Jurkat, Clone E6-1 (cell line): ENCODE results near the gene TRAF3.
"Not testable (repeated sequence)": the region's sequence is repeated elsewhere in the genome, so short reads cannot be mapped to it uniquely, and the experiment has no call there.

Source experiments
- DNase-seq: peaks from one replicate; pipeline ENCODE4 v3.0.0-alpha.2; 2011; ENCODE audit warnings: low read depth, low spot score
- H3K4me3 ChIP-seq: 2 replicates; pipeline ENCODE4 v1.5.1; 2011; ENCODE audit warnings: mild to moderate bottlenecking, low read length, control low read depth, moderate library complexity

The TRAF3 gene

DNA sequence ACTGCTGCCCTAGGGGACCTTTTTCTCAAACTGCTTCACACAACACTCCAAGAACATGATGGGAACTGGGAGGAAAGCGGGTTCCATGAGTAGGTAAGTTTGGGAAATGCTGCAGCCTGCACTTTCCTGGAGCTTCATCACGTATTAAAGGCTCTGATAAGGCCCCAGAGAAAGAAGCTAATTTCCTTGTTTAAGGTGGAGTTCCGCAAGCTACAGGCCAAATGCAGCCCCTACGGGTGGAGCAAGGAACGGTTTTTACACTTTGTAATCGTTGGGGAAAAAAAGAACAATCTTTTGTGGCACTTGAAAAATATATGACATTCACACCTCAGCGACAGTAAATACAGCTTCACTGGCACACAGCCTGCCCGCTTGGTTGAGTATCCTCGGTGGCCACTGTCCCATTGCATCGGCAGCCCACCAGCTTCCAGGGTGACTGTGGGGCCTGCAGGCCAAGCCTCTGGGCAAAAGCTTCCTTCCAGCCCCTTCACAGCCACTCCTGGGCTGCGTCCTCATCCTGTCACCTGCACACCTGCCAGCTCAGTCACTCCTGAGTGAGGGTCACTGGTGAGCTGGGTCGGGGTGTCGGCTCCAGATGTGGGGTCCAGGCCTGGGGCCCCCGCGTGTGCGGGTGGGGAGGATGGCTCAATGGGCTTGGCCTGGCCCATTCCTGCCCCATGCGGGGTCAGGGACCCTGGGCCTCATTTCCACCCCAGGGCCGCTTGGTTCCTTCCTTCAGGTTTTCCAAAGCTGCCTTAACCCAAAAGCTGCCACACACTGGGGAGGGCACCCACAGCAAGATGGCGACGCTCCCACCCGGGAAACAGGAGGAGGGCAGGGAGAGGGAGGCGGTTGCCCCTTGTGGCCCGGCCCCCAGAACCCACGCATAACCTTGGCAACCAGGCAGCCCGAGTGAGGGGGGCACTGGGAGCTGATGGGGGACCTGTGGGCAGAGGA lies 147.7 kb downstream of the TRAF3 start:
- H3K4me3 ChIP-seq, result no peak overlapping the region
- no peak for DNase-seq

DNA sequence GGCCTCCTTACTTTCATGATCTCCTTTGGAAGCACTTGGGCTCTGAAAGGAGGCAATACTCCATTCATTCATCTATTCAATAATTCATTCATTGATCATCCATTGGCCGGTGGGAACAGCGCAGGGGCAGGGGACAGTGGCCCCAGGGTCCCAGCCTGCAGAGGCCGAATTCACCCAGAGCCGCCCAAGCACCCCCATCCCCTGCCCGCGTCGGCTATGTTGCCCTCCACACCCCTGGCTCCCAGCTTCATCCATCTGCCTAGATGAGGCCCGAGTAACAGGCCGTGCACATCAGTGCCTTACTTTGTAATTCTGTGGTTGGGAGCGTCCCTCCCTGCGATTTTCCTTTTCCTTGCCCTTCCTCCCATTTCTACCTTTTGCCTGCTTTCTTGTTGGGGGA lies 148.4 kb downstream of the TRAF3 start:
- DNase-seq, result no peak

DNA sequence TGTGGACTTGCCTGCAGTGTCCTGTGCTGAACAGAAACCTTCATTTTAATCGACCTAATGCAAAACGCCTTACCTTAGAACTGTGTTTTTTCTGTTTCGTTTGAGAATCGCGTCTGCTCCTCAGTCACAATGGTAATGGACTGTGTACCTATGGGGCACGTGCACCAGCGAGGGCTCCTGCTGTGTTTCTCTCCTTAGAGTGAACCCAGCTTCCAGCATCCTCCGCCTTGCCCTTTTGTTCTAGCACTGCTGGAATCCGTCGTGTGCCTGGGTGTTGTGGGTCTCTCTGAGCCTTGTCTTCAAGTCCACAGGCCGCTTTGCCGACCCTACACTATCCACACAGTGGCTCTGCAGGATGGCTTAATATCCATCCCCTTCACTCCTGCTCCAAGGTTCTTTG lies 148.9 kb downstream of the TRAF3 start:
- no peak for DNase-seq
- H3K4me3 ChIP-seq, result no peak overlapping the region

More for the DNA sequence above, 148.4 kb downstream of the TRAF3 start:
- no peak overlapping the region for H3K4me3 ChIP-seq

DNA sequence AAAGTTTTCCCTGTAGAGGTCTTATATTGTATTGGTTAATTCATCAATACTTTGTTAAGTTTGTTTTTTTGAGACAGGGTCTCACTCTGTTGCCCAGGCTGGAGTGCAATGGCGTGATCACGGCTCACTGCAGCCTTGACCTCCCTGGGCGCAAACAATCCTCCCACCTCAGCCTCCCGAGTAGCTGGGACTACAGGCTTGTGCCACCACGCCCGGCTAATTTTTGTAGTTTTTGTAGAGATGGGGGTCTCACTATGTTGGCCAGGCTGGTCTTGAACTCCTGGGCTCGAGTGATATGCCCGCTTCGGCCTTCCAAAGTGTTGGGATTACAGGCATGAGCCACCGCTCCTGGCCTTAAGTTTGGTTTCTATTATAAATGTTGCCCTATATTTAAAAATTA lies 149.6 kb downstream of the TRAF3 start:
- not testable (repeated sequence) for DNase-seq, H3K4me3 ChIP-seq

DNA sequence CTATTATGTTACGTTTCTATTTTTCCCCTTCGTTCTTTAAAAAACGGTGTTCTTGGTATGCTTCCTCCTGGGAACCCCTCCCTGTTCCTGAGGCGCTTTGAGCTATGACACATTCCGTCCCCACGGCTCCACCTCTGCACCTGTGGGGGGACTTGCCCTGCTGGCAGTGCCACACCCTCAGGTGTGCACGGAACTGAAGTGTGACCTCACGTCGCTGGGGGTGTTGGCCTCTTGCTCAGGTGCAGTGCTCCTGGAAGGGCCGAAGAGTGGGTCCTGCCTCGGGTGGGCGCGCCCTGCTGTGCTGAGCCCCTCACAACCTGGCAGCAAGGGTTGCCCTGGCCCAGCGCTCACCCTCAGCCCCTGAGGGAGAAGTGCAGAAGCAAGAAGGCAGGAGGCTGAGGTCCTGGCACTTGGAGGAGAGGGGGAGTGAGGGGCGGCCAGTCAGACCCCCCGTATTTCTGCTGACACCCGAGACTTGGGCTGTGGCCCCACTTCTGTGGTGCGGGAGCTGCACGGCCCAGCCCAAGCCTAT lies 150.2 kb downstream of the TRAF3 start:
- no peak overlapping the region for H3K4me3 ChIP-seq
- no peak for DNase-seq

DNA sequence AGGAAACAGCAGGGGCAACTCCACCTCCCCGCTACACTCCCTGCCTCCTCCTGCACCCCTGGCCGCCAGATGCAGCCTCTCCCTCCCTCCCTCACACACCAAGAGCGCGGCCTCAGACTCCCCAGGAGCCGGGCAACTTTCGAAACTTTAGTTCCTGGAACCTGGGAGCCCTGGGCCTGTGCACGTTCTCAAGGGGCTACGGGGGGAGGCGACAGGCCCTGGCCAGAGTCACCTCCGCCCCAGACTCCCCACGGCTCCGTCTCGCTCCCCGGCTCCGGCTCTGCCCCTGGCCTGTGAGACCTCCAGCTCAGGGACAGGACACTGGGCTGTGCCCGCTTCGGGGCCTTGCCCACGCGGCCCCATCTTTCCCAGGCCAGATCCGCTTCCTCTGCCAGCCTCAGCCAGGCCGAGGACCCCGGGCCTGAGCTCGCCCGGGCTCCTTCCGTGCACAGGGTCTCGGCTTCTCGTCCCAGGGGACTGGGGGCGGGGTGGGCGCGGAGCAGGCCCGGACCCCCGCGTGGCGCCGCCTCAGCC lies 150.7 kb downstream of the TRAF3 start:
- DNase-seq, result no peak
- peak overlapping the region; percentile 54 for H3K4me3 ChIP-seq

DNA sequence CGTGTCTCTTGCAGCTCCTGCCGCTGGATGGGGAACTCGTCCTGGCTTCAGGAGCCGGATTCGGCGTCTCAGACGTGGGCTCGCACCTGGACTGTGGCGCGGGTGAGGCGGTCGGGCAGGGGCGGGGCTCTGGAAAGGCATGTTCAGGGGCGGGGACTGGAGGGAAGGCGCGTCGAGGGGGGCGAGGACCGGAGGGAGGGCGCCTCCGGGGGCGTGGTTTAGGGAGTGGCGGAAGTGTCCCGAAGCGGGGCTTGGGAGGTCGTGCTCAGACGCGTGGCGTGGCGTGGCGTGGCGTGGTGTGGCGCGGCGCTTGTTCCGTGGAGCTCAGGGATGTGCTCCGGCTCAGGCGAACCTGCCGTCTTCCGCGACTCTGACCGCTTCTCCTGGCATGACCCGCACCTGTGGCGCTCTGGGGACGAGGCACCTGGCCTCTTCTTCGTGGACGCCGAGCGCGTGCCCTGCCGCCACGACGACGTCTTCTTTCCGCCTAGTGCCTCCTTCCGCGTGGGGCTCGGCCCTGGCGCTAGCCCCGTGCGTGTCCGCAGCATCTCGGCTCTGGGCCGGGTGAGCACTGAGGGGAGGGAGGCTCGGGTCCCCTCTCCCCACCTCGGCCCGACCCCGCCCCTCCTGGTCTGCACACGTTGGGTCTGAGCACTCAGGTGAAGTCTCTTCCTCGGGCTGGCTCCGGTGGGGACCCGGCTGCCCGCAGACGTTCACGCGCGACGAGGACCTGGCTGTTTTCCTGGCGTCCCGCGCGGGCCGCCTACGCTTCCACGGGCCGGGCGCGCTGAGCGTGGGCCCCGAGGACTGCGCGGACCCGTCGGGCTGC lies 151.4 kb downstream of the TRAF3 start:
- peak overlapping the region; percentile 54 for H3K4me3 ChIP-seq
- DNase-seq, result peak; percentile 76

DNA sequence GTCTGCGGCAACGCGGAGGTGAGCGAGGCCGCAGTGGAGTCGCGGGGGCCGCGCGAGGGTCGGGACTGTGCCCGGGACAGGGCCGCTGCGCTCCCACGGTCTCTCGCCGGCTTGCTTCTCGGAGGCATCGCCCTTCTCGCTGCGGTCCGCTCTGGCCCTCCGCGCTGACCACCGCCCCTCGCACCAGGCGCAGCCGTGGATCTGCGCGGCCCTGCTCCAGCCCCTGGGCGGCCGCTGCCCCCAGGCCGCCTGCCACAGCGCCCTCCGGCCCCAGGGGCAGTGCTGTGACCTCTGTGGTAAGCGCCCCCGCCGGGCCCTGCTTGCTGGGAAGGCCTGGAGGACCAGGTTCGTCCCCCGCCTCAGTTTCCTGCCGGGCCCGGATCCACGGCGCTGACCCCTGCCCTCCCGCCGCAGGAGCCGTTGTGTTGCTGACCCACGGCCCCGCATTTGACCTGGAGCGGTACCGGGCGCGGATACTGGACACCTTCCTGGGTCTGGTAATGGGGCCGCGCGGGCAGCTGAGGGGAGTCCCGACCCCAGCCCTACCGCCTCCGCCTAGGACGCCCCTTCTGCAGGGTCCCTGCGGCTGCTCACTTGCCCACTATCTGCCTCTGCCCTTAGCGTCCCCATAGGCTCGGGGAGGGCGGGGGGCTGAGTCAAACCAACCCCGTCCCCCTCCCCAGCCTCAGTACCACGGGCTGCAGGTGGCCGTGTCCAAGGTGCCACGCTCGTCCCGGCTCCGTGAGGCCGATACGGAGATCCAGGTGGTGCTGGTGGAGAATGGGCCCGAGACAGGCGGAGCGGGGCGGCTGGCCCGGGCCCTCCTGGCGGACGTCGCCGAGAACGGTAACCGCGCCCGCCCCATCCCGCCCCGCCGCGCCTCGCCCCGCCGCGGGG lies 152.2 kb downstream of the TRAF3 start:
- DNase-seq, result no peak
- no peak overlapping the region for H3K4me3 ChIP-seq

DNA sequence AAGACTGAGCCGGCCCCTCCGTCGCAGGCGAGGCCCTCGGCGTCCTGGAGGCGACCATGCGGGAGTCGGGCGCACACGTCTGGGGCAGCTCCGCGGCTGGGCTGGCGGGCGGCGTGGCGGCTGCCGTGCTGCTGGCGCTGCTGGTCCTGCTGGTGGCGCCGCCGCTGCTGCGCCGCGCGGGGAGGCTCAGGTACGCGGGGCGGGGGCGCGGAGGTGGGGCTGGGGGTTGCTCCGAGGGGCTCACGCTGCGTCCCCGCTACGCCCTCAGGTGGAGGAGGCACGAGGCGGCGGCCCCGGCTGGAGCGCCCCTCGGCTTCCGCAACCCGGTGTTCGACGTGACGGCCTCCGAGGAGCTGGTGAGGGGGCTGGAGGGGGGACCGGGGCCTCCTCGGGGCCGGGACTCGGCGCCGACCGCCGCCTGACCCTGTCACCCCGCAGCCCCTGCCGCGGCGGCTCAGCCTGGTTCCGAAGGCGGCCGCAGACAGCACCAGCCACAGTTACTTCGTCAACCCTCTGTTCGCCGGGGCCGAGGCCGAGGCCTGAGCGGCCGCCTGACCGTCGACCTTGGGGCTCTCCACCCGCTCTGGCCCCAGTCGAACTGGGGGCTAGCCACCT lies 153.0 kb downstream of the TRAF3 start:
- no peak overlapping the region for H3K4me3 ChIP-seq
- no peak for DNase-seq

DNA sequence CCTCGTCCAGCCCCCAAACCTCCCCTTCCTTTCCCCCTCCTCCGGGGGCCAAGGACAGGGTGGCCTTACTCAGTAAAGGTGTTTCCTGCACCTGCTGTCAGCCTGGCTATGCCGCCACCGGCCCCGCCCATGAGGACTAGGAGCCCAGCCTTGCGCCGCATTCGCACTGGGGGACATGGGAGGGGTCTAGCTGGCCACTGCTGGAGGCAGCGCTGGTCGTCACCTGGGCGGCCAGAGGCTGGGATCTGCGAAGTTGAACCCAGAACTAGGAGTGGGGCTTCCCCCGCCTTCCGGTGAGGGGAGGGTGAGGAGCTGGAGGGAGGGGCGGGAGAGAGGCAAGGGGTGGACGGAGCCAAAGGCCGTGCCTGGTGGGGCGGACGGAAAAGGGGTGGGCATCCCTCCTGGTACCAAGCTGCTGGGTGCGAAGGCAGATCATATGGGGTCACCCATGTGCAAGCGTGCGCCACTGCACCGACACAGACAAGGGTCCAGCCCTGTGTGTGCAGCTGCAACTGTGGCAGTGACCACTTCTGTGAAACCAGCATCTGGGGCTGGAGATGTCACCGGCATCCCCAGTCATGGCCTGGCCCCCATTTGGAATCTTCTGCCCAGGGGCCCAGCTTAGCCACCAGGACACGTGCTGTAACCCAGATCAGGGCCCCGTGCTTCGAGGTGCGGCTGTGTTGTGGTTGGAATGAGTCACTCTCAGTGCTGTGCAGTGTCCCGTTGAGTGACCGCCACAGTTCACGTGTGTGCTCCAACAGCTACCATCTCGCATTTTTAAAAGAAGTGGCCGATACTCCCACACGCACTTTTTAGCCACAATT lies 153.7 kb downstream of the TRAF3 start:
- no peak for DNase-seq
- no peak overlapping the region for H3K4me3 ChIP-seq

DNA sequence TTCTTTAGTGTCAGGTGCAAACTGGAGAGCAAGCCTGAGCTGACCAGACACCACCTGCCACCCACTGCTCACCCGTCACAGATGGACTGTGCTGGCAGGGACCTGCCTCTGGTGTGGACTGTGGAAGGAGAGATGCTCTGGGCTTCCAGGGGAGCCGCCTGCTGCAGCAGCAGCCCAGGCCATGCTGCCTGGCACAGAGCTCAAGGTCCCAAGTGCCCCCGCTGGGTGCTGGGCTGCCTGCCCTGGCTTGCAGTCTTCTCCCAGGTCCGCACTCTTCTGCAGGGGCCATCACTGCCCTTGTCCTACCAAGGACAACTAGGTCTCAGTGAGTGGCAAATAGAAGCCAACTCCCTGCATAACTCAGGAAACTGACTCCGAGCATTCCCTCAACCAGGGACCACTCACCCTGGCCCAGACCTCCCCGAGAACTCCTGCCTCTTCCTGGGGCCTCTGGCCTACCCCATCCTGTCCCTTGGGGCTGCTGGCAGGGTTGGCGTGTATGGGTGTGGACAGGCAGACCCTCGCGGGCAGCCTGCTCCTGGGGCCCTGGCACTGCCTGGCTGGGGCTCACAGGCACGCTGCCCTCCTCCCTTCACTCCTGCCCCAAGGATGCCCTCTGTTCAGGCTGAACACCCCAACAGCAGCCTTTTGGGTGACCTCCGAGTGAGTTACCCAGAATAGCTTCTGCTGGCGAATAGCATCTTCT lies 154.5 kb downstream of the TRAF3 start:
- no peak overlapping the region for H3K4me3 ChIP-seq
- DNase-seq, result no peak

DNA sequence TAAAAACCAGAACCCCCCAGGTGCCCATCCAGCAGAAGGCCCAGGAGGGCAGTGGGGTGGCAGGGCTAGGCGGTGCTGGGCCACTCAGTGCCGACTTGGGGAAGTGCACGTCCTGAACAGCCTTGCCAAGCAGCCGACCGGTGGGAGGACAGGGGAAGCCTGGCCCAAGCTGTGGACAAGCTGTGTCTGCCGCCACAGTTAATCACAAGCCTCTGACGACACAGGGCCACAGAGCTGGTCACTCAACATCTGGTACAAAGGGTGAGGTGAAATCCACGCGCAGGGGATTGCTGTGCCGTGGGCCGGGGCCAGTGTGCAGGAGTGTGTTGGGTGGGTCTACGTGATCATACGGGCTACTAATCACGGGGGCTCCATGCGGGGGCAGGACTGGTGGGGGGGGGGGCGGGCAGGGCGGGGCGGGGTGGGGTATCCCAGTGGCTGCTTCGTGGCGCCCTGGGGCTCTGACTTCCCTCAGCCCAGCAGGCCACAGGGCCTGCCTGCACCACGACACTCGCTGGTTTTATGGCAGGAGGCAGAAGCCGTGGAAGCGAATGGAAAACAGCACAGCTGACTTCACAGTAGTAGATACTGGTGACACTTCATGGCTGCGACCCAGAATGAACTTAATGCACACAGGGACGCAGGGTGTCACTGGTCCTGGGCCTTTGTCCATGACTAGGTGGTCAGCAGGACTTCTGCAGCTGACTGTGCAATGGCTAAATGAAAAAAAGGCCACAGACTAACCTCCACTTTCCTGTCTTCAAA lies 155.4 kb downstream of the TRAF3 start:
- no peak overlapping the region for H3K4me3 ChIP-seq
- DNase-seq, result no peak

DNA sequence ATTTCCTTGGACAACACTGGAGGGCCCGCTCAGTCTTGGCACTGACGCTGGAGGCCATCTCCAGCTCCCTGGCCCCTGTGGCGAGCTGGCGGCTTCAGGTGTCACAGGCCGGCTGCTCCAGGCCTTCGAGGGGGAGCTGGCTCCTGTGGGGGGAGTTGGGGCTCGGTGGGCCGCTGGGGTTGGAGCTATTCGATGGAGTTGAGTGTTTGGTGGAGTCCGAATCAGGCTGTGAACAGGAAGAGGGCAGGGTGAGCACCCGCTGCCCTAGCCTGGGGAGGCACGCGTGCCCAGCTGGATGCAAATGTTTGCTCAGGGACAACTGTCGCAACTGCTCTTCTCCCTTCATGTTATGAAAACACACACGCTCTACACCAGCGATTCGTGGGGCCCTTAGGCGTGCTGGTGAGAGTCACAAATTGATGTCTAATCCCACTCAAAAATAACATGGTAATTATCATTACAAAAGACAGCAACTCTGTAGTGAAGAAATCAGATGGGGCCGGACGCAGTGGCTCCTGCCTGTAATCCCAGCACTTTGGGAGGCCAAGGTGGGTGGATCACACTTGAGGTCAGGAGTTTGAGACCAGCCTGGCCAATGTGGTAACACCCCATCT lies 156.5 kb downstream of the TRAF3 start:
- no peak overlapping the region for H3K4me3 ChIP-seq
- no peak for DNase-seq

DNA sequence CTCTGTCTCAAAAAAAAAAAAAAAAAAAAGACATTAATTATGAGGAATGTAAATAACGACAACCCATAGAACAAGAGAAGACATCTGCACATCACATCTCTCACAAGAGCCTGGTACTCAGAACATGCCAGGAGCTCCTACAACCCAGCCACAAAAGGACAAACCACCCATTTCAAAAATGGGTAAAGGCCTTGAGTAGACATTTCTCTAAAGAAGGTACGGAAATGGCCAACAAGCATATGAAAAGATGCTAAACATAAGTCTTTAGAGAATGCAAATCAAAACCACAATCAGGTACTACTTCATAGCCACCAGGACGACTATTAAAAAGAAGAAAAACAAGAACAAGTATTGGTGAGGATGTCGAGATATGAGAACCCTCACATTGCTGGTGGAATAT lies 158.5 kb downstream of the TRAF3 start:
- no peak for DNase-seq
- no peak overlapping the region for H3K4me3 ChIP-seq

DNA sequence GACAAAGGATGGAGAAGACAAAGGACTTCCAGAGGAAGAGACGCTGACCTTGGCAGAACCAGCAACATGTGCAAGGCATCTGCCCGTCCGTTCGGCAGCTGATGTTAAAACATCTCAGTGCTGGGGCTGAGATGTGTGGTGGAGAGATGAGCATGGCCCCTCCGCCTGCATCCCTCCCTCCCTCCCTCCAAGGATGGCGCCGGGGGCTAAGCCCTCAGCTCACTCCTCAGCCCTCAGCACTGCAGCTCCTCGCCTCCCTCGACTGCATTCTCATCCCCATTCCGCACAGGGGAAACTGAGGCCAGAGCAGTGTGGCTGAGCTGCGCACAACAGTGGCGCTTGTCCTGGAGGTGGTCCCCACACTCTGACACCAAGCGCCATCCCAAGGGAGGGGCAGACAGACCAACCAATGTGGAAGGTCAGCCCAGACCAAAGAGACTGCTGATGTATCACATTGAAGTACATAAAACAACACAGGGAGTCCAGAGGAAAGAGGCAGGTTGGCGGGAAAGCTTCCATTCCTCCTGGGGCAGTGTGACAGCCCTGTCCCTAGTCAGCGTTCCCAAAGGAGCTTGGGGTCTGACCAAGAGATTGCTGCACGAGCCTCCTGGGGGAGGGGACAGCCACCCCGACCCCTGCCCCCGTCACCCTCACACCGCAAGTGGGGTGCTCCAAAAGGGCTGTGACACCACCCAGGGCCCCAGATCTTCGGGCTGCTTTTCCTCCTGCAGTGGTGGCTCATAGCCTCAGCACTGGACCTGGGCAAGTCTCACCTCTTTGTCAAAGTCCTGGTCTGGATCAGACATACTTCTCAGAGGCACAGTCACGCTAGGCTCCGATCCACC lies 160.3 kb downstream of the TRAF3 start:
- H3K4me3 ChIP-seq, result no peak overlapping the region
- no peak for DNase-seq
